WERI-Rb-1 (cell line): ENCODE data around the gene ZNF783.
"Not testable (repeated sequence)": the region's sequence is repeated elsewhere in the genome, so short reads cannot be mapped to it uniquely, and the experiment has no call there.

ENCODE experiments used
- DNase-seq: peaks from one replicate; pipeline ENCODE4 v3.0.0-alpha.2; 2020
- H3K27ac ChIP-seq: fragments of 250-450 bp; sonication (Bioruptor Pico); 2 replicates; pipeline ENCODE4 v1.5.1; 2020; ENCODE audit warnings: mild to moderate bottlenecking, moderate library complexity
- H3K27me3 ChIP-seq: fragments of 250-450 bp; sonication (Bioruptor Pico); 2 replicates; pipeline ENCODE4 v1.5.1; 2021; ENCODE audit warnings: mild to moderate bottlenecking, low read depth, moderate library complexity; ENCODE audit not compliant: insufficient read depth, severe bottlenecking
- H3K36me3 ChIP-seq: fragments of 250-450 bp; sonication (Bioruptor Pico); 2 replicates; pipeline ENCODE4 v1.5.1; 2020; ENCODE audit warnings: mild to moderate bottlenecking, moderate library complexity
- H3K4me3 ChIP-seq: 2 replicates; pipeline ENCODE4 v1.5.1; 2011; ENCODE audit warnings: low read depth, mild to moderate bottlenecking, control low read depth, low read length
- H3K9me3 ChIP-seq: fragments of 250-450 bp; sonication (Bioruptor Pico); 2 replicates; pipeline ENCODE4 v1.5.1; 2021; ENCODE audit warnings: mild to moderate bottlenecking, moderate library complexity; ENCODE audit not compliant: severe bottlenecking
- CTCF ChIP-seq: IDR thresholded peaks from 2 replicates; pipeline ENCODE4 v1.5.1; 2011; ENCODE audit warnings: low read depth, mild to moderate bottlenecking, control low read depth, inconsistent platforms, low read length

Gene ZNF783

GRCh38 chr7:149256568-149256967 is 5.4 kb upstream of the ZNF783 start:
- H3K4me3 ChIP-seq = no peak overlapping the region
- DNase-seq = no peak
- H3K27me3 ChIP-seq = no peaks in the 10 kb centered on the region
- no peak overlapping the region for H3K27ac ChIP-seq
- peaks cover 36% of the 10 kb centered on the region for H3K36me3 ChIP-seq
- no peak for TF ChIP-seq CTCF
- H3K9me3 ChIP-seq = no peaks in the 10 kb centered on the region

- H3K4me3 ChIP-seq = no peak overlapping the region
- H3K36me3 ChIP-seq = peaks cover 32% of the 10 kb centered on the region
- no peaks in the 10 kb centered on the region for H3K9me3 ChIP-seq
- no peak for DNase-seq
- H3K27me3 ChIP-seq = no peaks in the 10 kb centered on the region
- no peak overlapping the region for H3K27ac ChIP-seq
- no peak for TF ChIP-seq CTCF
These were observed 4.8 kb upstream of the ZNF783 start for GRCh38 chr7:149257146-149257545.

- Histone ChIP-seq H3K36me3 (peaks cover 6% of the 10 kb centered on the region; the same call in 1 of the 2 replicates), H3K27ac (peak overlapping the region; percentile 57), H3K4me3 (peak overlapping the region; percentile 63), H3K9me3 (no peaks in the 10 kb centered on the region), H3K27me3 (no peaks in the 10 kb centered on the region)
- no peak for TF ChIP-seq CTCF
- no peak for DNase-seq
These were observed 624 bp upstream of the ZNF783 start for GRCh38 chr7:149261316-149261828.

- no peak for TF ChIP-seq CTCF
- H3K9me3 ChIP-seq = no peaks in the 10 kb centered on the region
- no peaks in the 10 kb centered on the region for H3K27me3 ChIP-seq
- H3K4me3 ChIP-seq = no peak overlapping the region
- peaks cover 25% of the 10 kb centered on the region for H3K36me3 ChIP-seq
- no peak for DNase-seq
- H3K27ac ChIP-seq = no peak overlapping the region
These were observed 4.5 kb downstream of the ZNF783 start for GRCh38 chr7:149266451-149266850.

- no peak overlapping the region for H3K27ac ChIP-seq
- DNase-seq = no peak
- H3K9me3 ChIP-seq = no peaks in the 10 kb centered on the region
- no peaks in the 10 kb centered on the region for H3K27me3 ChIP-seq
- TF ChIP-seq CTCF = no peak
- no peak overlapping the region for H3K4me3 ChIP-seq
- H3K36me3 ChIP-seq = peaks cover 25% of the 10 kb centered on the region
These were observed 5.7 kb downstream of the ZNF783 start for GRCh38 chr7:149267733-149268132.

- H3K27ac ChIP-seq, DNase-seq, H3K9me3 ChIP-seq, H3K27me3 ChIP-seq, H3K4me3 ChIP-seq: not testable (repeated sequence)
- H3K36me3 ChIP-seq = peaks cover 15% of the 10 kb centered on the region
These were observed 12.4 kb downstream of the ZNF783 start for GRCh38 chr7:149274424-149274823.
